ENCODE data around the gene CHCHD6.

Gene CHCHD6

GRCh38 chr3:126706631-126707030, 2.6 kb downstream of the CHCHD6 start:
- no peak for DNase-seq

GRCh38 chr3:126711121-126711760, 7.2 kb downstream of the CHCHD6 start:
- DNase-seq = no peak

GRCh38 chr3:126713199-126713598, 9.2 kb downstream of the CHCHD6 start:
- no peak for DNase-seq

- DNase-seq = no peak
These were observed 10.3 kb downstream of the CHCHD6 start for GRCh38 chr3:126714276-126714900.

GRCh38 chr3:126714921-126715320, 10.9 kb downstream of the CHCHD6 start:
- no peak for DNase-seq

- DNase-seq = no peak
These were observed 11.4 kb downstream of the CHCHD6 start for GRCh38 chr3:126715432-126715831.

- no peak for DNase-seq
These were observed 12.0 kb downstream of the CHCHD6 start for GRCh38 chr3:126716057-126716456.

- no peak for DNase-seq
These were observed 14.8 kb downstream of the CHCHD6 start for GRCh38 chr3:126718561-126719445.

GRCh38 chr3:126720596-126720995, 16.6 kb downstream of the CHCHD6 start:
- no peak for DNase-seq

- DNase-seq = no peak
These were observed 17.2 kb downstream of the CHCHD6 start for GRCh38 chr3:126721246-126721645.

- no peak for DNase-seq
These were observed 19.2 kb downstream of the CHCHD6 start for GRCh38 chr3:126723237-126723636.

GRCh38 chr3:126723801-126724200, 19.8 kb downstream of the CHCHD6 start:
- no peak for DNase-seq

GRCh38 chr3:126728680-126729079, 24.6 kb downstream of the CHCHD6 start:
- no peak for DNase-seq

- no peak for DNase-seq
These were observed 26.3 kb downstream of the CHCHD6 start for GRCh38 chr3:126730376-126730775.

GRCh38 chr3:126731044-126731443, 27.0 kb downstream of the CHCHD6 start:
- DNase-seq = no peak

- no peak for DNase-seq
These were observed 28.4 kb downstream of the CHCHD6 start for GRCh38 chr3:126732281-126733060.

- no peak for DNase-seq
These were observed 29.0 kb downstream of the CHCHD6 start for GRCh38 chr3:126733061-126733430.

GRCh38 chr3:126734106-126734723, 30.2 kb downstream of the CHCHD6 start:
- DNase-seq = no peak

- no peak for DNase-seq
These were observed 33.5 kb downstream of the CHCHD6 start for GRCh38 chr3:126737527-126737926.

- DNase-seq = no peak
These were observed 38.0 kb downstream of the CHCHD6 start for GRCh38 chr3:126742057-126742456.

GRCh38 chr3:126743350-126743749, 39.3 kb downstream of the CHCHD6 start:
- DNase-seq = no peak

GRCh38 chr3:126743781-126744180, 39.7 kb downstream of the CHCHD6 start:
- DNase-seq = no peak
